K562 (cell line): ENCODE measurements around the gene DOLPP1. TPM values are rescaled to one million over a fixed set of nuclear protein-coding genes. Genes with fewer than 3 reads are reported as not detected.

Source experiments
- AFF4 ChIP-seq: sonication (generic); formaldehyde crosslinking; IDR thresholded peaks from 2 replicates; pipeline ENCODE4 v1.8.0; 2023; ENCODE audit warnings: mild to moderate bottlenecking, missing genetic modification reagents
- CREB3L1 ChIP-seq: fragments of 450-650 bp; IDR thresholded peaks from 2 replicates; pipeline ENCODE4 v1.6.1; 2014; ENCODE audit warnings: low read depth, mild to moderate bottlenecking, moderate library complexity, borderline replicate concordance
- FOSL1 ChIP-seq: fragments of 200-800 bp; sonication (Bioruptor generic); conservative IDR thresholded peaks from 2 replicates; pipeline ENCODE4 v1.6.1; 2016; ENCODE audit warnings: missing genetic modification characterization, missing compliant biosample characterization
- MED1 ChIP-seq: sonication (generic); formaldehyde crosslinking; IDR thresholded peaks from 2 replicates; pipeline ENCODE4 v1.8.1; 2023; ENCODE audit warnings: missing genetic modification reagents, borderline replicate concordance
- NR1H2 ChIP-seq: sonication (generic); formaldehyde crosslinking; IDR thresholded peaks from 2 replicates; pipeline ENCODE4 v1.4.0; 2020; ENCODE audit warnings: mild to moderate bottlenecking, missing genetic modification reagents
- PRDM10 ChIP-seq: fragments of 450-650 bp; IDR thresholded peaks from 2 replicates; pipeline ENCODE4 v1.6.1; 2018; ENCODE audit not compliant: partially characterized antibody
- SAFB ChIP-seq: fragments of 200-400 bp; formaldehyde crosslinking; IDR thresholded peaks from 2 replicates; pipeline ENCODE4 v1.6.1; 2017; ENCODE audit warnings: low read depth, low read length, borderline replicate concordance
- STAT6 ChIP-seq: sonication (generic); formaldehyde crosslinking; IDR thresholded peaks from 2 replicates; pipeline ENCODE4 v1.8.1; 2023; ENCODE audit warnings: mild to moderate bottlenecking, missing genetic modification reagents
- ZBTB43 ChIP-seq: sonication (generic); formaldehyde crosslinking; IDR thresholded peaks from 2 replicates; pipeline ENCODE4 v1.8.0; 2023; ENCODE audit warnings: mild to moderate bottlenecking, missing genetic modification reagents
- ZKSCAN3 ChIP-seq: fragments of 250-450 bp; sonication (Bioruptor Pico); IDR thresholded peaks from 2 replicates; pipeline ENCODE4 v1.4.0; 2020
- ZNF24 ChIP-seq: fragments of 450-650 bp; IDR thresholded peaks from 2 replicates; pipeline ENCODE4 v1.6.1; 2016
- polyA plus RNA-seq, 8 experiments: library from polyadenylated mRNA; depleted of rRNA in 4 of 8; stranded (reverse) in 5 of 8; unstranded in 3 of 8; fragments of >200 nt; fragmentation: Nextera tagmentation in 2 of 8; fragmentation: Illumina TruSeq in 1 of 8; extraction: Ambion mirVana in 2 of 8; extraction: Trizol in 1 of 8; gene quantifications; 2 replicates each; pipeline versions ENCODE4 v1.2.1 to v1.2.3, GENCODE V29; 2011 to 2014; ENCODE audit warnings: inconsistent platforms in 1 of 8, missing spikeins in 1 of 8
- total RNA-seq, 7 experiments: library from RNA; depleted of rRNA in 6 of 7; stranded (reverse); fragments of >200 nt in 6 of 7; fragmentation: Illumina TruSeq in 2 of 7; extraction: Trizol in 2 of 7; gene quantifications; 2 replicates each; pipeline versions ENCODE4 v1.2.1 to v1.2.3, GENCODE V29; 2011 to 2021; ENCODE audit warnings: low replicate concordance in 1 of 7
- TF ChIP-seq, protein P1 (sequence below): IDR thresholded peaks from 2 replicates; pipeline ENCODE4 v1.6.1; 2014; ENCODE audit warnings: antibody characterized with exemption

DOLPP1 gene
- total and polyA plus RNA-seq, 9 of the 15 experiments (the other 6 are each of a cell fraction or from before 2014, with no cell fraction given) = 3.0 to 39.8 (median 30.5) TPM

DNA sequence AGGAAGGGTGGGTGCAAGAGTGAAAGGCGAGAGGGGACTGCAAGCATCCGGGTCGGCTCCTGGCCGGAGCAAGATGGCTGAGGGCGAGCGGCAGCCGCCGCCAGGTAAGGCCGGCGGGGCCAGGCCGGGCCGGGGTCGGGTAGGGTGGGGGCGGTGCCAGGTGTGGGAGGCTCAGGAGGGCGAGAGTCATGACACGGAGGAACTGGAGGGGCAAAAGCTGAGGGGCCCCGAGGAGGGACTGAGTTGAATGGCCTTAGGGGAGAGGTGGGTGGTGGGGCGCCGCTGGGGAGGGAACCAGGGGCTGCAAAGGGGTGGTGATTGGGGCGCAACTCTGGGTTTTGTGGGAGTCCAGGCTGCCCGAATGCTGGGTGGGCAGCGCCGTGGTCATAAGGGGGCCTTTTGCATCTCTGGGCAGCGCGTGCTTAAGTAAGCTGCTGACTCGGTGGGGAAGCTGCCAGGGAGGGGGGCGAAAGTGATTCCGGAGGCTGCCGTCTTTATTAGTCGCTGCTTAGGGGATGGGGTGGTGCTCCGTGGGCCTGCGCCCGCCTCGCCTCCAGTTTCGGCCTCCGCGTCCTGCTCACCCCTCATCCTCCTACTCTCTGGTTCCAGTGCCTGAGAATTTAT is 30.7 kb downstream of the DOLPP1 start (continued):
- TF ChIP-seq CREB3L1 = no peak
- TF ChIP-seq ZBTB43 = no peak
- TF ChIP-seq AFF4 (CRISPR knock-in tag) = no peak
- no peak for TF ChIP-seq SAFB
- TF ChIP-seq FOSL1 (tag) = no peak
- TF ChIP-seq MED1 (CRISPR knock-in tag) = no peak
- TF ChIP-seq NR1H2 = 0 out of 2 replicates have a peak, but pooled peaks have one; percentile 35
- no peak for TF ChIP-seq ZKSCAN3
- TF ChIP-seq PRDM10 = no peak
- TF ChIP-seq ZNF24 = no peak
- TF ChIP-seq, protein P1, sequence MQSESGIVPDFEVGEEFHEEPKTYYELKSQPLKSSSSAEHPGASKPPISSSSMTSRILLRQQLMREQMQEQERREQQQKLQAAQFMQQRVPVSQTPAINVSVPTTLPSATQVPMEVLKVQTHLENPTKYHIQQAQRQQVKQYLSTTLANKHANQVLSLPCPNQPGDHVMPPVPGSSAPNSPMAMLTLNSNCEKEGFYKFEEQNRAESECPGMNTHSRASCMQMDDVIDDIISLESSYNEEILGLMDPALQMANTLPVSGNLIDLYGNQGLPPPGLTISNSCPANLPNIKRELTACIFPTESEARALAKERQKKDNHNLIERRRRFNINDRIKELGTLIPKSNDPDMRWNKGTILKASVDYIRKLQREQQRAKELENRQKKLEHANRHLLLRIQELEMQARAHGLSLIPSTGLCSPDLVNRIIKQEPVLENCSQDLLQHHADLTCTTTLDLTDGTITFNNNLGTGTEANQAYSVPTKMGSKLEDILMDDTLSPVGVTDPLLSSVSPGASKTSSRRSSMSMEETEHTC = no peak
- TF ChIP-seq STAT6 (CRISPR knock-in tag) = no peak
